ENCODE data around the gene FBXW9. TPM values are rescaled to one million over a fixed set of nuclear protein-coding genes. Genes with fewer than 3 reads are reported as not detected.
A peak's percentile ranks its signal among the peaks of the same experiment; 100 is the strongest.

The FBXW9 gene
- total and polyA plus RNA-seq, 2 experiments from 2014 or later = 6.6 to 19.4 TPM

GRCh38 chr19:12745166-12745897 lies 48.9 kb upstream of the FBXW9 start (continued):
- no peak for TF ChIP-seq CTCF (conservative IDR thresholded peaks at IDR 0.05; ENCODE audit: low read depth in 2 of 2)

GRCh38 chr19:12737835-12738351 lies 41.5 kb upstream of the FBXW9 start:
- H3K27ac ChIP-seq (ENCODE audit: low read depth) = no peak overlapping the region
- Mint-ChIP-seq H3K4me3 (peak overlapping the region; percentile 100), H3K9me3 (no peaks in the 10 kb centered on the region), H3K27me3 (ENCODE audit: insufficient read depth, low read depth, poor library complexity) (peaks cover 11% of the 10 kb centered on the region), H3K36me3 (ENCODE audit: low read depth) (peaks cover 26% of the 10 kb centered on the region), H3K27ac (peak overlapping the region; percentile 99), H3K4me1 (peaks cover 11% of the 10 kb centered on the region)
- DNase-seq (ENCODE audit: low spot score) (no peak), ATAC-seq (no peak)
- peaks cover 4% of the 10 kb centered on the region; the same call in 1 of the 2 replicates for H3K4me1 ChIP-seq (ENCODE audit: insufficient read depth)
- no peaks in the 10 kb centered on the region for H3K9me2 ChIP-seq (ENCODE audit: insufficient read depth)
- peaks cover 26% of the 10 kb centered on the region for H3K79me2 ChIP-seq (replicated peaks; ENCODE audit: insufficient read depth)
- H3K36me3 ChIP-seq (ENCODE audit: insufficient read depth) = no peaks in the 10 kb centered on the region; the same call in 1 of the 2 replicates
- no peak overlapping the region for H2AFZ ChIP-seq
- H3K4me3 ChIP-seq = peak overlapping the region; percentile 57
- no peaks in the 10 kb centered on the region for H3K27me3 ChIP-seq (ENCODE audit: insufficient read depth)
- H3F3A ChIP-seq (replicated peaks; ENCODE audit: low read depth) = peaks cover 4% of the 10 kb centered on the region; the same call in 1 of the 2 replicates
- H3K4me2 ChIP-seq = peak overlapping the region; percentile 93
- H4K20me1 ChIP-seq (replicated peaks; ENCODE audit: insufficient read depth) = peaks cover 10% of the 10 kb centered on the region
- TF ChIP-seq CTCF (conservative IDR thresholded peaks at IDR 0.05; ENCODE audit: low read depth in 2 of 2) (no peak), CREB1 (CRISPR knock-in tag; IDR thresholded peaks at IDR 0.05; ENCODE audit: low read depth) (no peak), ZNF331 (CRISPR knock-in tag; IDR thresholded peaks at IDR 0.05; ENCODE audit: low read depth) (no peak), ZNF114 (CRISPR knock-in tag; IDR thresholded peaks at IDR 0.05) (no peak), POLR2AphosphoS5 (IDR thresholded peaks at IDR 0.05; ENCODE audit: low read depth) (no peak), ETS1 (IDR thresholded peaks at IDR 0.05) (no peak), STAT1 (IDR thresholded peaks at IDR 0.05; ENCODE audit: unreplicated experiment) (no peak), NANOG (IDR thresholded peaks at IDR 0.05; ENCODE audit: borderline replicate concordance) (no peak), EZH2phosphoT487 (IDR thresholded peaks at IDR 0.05; ENCODE audit: unreplicated experiment) (no peak), JUNB (IDR thresholded peaks at IDR 0.05; ENCODE audit: unreplicated experiment) (no peak), ZNF462 (CRISPR knock-in tag; IDR thresholded peaks at IDR 0.05) (no peak)
